ENCODE data around the gene CFDP1.

DNA sequence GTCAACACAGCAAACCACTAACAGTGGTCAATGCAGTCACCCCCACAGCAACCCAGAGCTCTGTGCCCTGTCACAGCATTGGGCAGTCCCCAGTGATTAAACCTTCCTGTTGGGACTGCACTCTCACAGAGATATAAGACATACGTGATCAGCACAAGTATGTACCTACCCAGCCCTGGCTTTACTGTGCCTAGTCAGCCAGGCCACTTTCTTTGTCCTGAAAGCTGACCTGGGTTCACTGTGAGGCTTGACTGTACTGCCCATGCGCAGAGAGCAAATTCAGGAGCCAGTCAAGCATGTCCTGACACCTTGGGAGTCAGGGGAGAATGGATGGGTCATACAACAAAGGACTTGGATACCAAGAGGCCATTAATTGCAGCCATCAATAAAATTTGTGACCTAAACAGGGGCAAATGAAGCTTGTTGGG, 42.1 kb upstream of the CFDP1 start:
- TF ChIP-seq, protein P1, sequence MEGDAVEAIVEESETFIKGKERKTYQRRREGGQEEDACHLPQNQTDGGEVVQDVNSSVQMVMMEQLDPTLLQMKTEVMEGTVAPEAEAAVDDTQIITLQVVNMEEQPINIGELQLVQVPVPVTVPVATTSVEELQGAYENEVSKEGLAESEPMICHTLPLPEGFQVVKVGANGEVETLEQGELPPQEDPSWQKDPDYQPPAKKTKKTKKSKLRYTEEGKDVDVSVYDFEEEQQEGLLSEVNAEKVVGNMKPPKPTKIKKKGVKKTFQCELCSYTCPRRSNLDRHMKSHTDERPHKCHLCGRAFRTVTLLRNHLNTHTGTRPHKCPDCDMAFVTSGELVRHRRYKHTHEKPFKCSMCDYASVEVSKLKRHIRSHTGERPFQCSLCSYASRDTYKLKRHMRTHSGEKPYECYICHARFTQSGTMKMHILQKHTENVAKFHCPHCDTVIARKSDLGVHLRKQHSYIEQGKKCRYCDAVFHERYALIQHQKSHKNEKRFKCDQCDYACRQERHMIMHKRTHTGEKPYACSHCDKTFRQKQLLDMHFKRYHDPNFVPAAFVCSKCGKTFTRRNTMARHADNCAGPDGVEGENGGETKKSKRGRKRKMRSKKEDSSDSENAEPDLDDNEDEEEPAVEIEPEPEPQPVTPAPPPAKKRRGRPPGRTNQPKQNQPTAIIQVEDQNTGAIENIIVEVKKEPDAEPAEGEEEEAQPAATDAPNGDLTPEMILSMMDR (conservative IDR thresholded peaks at IDR 0.05; ENCODE audit: low read depth, low read length): no peak
- TF ChIP-seq EZH2phosphoT487 (IDR thresholded peaks at IDR 0.05; ENCODE audit: borderline replicate concordance, low read length): no peak

Data from PC-3 (cell line).